HG03280 (cell line): Measurements from ENCODE around the gene GSE1.

Experiments
- ATAC-seq: cut with Tn5 transposase; IDR thresholded peaks from one replicate; pipeline ENCODE4 v1.9.1; 2021; ENCODE audit warnings: mild to moderate bottlenecking, moderate library complexity; ENCODE audit not compliant: unreplicated experiment

Gene GSE1

DNA sequence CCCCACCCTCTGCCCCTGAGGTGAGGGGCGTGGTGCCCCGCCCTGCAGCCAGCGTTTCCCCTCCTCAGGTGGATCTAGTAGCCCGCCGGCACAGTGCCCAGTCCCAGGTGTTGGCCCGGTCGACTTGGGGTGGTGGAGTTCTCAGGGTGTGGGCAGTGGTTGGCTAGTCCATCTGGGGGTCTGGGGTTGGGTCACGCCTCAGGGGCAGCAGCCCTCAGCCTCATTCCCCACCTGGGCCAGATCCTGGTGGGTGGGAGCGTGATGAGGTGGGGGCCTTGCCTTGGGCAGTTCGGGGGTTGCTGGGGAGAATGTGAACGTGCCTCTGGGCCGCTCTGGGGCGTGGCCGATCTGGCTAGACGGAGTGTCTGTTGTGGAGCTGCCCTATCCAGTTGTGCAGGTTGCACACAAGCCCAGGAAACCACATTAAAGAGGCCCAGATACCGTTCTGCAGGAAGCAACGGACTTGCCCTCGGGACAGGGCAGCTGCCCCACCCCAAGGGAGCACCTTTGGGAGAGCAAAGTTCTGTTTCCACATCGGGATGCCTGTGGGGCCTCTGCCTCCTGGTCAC is 32.0 kb downstream of the GSE1 start:
- ATAC-seq: no peak

DNA sequence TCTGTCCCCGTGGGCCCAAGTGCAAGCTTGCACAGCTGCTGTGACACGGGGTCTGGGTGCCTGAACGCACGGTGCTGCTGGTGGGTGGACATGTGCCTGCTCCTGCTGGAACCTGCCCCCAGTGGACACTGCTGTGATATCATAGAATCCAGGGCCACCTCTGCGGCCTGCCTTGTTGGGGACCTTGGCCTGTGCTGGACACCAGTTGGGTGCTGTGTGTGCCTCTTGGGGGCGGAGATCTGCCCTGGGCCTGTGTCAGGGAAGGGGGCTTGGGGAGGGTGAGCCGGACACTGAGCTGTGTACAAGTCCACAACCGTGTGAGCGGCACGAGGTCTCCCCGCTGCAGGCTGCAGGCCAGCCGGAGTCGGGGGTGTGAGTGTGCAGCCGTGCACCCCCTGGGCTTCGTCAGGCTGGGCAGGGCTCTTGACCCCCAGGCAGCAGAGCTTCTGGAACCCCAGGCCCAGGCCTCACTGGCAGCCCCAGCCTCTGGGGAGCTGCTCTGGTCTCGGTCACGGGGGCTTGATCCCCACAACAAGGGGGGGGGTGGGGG is 33.3 kb downstream of the GSE1 start:
- no peak for ATAC-seq

DNA sequence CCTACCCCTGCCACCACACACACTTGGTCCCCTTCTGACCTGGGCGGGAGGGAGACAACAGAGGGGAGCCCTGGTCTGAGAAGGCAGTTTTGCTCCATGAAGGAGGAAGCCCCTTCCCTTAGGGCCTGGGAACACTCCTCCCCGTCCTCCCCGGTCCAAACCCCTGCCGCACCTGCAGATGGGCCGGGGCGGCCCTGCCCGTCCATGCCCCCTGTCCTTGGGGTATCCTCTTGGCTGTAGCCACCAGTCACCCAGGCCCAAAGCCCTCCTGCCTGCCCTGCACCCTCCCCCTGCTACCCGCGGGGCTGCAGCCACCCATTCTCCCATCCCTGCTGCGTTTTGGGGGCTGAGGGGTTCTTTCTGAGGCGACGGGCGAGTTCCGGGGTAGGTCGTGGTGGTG is 33.9 kb downstream of the GSE1 start:
- no peak for ATAC-seq

DNA sequence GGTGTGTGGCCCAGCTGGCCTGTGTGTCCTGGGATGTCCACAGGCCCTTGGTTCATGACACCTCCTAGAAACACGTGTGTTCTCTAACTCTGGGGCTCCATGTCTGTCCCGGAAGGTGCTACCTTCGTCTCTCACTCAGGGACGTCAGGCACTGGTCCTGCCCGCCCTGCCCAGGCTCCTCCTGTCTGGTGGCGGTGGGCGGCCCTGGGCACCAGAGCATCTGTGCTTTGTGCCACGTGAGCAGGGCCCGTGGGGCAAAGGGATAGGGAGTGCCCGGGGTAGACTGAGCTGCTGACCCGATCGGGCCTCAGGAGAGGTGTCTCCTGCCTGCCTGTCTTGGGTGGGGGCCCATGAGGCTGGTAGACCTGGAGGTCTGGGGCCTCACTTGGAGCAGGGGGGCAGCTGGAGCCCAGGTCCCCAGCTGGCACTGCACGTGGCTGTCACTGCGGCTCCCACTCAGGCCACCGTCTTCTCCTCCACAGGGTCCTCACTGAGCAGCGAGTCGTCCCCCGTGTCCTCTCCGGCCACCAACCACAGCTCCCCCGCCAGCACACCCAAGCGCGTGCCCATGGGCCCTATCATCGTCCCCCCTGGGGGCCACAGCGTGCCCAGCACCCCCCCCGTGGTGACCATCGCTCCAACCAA is 35.1 kb downstream of the GSE1 start:
- no peak for ATAC-seq

DNA sequence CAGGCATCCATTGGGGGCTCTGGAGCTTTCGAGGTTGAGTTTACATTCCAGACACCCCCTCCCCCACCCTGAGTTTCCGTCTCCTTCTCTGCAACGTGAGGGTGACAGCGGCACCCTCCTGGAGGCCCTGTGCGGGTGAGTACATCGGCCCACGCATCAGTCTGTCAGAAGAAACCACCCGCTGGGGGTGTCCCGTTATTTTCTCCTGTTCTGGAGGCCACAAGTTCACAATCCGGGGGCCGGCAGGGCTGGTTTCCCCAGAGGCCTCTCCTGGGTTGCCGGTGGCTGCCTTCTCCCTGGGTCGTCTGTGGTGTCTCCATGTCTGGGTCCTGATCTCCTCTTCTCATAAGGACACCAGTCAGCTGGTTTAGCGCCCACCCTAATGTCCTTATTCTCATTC is 35.7 kb downstream of the GSE1 start:
- ATAC-seq: no peak

DNA sequence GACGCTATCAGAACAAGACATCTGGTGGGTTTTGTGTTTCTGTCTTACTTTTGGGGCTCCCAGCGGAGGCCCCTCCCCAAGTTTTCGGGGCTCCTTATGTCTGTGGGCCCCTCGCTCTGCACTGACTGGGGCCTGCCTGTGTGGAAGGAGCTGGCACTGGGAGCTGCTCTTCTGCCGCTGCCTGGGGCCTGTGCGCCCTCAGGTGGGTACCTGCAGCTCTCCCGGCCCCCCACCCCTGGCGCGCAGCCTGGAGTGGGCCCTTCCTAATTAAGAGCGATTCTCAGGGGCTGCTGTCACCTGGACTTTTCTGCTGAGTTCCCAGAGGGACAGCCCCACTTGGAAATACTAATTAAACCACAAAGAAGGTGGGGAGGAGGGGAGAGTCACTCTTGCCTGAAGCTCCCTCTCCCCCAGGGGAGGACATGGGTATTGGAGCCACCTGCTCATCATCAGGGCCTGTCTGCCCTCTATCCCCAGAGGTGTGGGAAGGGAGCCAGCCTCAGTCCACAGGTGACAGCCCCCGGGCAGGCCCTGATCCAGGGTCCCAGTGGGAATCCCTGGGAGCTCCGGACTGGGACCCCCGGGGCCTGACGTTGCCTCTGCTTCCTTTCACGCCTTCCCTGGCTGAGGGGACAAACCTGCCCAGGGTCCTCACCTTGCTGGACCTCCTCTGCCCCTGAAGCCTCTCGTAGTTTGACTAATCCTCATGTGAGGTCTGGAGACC is 36.5 kb downstream of the GSE1 start:
- no peak for ATAC-seq

DNA sequence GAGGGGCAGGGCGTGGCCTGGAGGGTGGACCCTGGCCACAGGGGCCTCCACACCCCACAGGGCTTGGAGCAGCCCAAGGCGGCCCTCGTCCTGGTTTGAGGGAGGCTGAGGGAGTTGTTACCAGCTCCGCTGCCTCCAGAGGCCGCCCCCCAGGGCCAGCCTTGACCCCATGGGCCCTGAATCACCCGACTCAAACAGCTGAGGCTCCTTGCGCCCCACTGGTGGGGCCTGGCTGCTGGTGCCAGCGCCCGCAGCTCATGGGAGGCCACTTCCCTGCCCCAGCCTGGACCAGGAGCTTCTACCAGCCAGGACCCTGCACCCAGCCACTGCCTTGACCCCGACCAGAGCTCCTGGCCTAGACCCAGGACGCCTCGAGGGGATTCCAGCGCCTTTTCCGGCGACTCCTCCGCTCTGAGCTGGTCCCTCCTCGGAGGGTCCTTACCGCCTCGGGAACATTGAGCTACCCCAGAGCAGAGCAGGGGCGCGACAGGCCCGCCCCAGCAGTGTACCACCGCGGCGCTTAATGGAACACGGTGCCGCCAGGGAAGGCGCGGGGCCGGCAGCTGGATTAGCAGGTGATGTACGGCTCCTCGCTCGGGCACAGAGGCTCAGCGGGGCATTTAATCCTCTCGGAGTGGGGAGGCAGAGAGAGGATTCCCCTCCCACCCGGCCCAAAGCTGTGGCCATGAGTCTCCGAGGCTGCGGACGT is 37.2 kb downstream of the GSE1 start:
- no peak for ATAC-seq

DNA sequence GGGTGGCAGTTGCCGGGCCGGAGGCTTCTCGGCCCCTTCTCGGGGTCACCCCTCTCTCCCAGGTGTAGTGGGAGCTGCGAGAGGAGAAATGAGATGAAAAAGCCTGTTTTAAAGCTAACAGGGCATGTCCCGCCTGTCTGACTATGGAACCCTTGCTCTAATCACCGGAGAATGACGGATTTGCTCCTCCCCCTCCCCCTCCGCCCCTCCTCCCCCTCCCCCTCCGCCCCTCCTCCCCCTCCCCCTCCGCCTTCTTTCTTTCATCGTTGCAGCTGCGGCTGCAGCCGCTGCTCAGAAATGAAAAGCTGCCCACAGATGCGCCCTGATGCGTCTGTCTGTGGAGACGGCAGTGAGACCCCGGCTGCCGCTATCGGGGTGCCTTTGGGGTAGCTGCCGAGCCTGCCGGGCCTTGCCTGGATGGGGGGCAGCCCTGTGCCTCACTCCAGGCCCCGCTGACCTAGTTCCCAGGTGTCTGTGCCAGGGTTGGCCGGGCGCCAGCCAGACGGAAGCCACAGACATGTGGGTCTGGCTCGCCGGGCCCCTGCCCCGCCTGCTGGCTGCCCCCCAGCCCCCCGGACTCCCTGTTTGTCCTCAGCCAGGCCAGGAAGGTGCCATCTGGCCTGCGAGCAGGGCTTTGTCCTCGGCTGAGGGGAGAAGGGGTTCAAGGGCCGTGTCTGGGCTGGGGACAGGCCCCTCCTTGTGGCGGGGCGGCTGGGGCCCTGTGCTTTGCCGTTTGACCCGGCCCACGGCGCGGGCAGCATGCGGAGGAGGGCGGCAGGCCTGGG is 37.9 kb downstream of the GSE1 start:
- ATAC-seq: no peak

DNA sequence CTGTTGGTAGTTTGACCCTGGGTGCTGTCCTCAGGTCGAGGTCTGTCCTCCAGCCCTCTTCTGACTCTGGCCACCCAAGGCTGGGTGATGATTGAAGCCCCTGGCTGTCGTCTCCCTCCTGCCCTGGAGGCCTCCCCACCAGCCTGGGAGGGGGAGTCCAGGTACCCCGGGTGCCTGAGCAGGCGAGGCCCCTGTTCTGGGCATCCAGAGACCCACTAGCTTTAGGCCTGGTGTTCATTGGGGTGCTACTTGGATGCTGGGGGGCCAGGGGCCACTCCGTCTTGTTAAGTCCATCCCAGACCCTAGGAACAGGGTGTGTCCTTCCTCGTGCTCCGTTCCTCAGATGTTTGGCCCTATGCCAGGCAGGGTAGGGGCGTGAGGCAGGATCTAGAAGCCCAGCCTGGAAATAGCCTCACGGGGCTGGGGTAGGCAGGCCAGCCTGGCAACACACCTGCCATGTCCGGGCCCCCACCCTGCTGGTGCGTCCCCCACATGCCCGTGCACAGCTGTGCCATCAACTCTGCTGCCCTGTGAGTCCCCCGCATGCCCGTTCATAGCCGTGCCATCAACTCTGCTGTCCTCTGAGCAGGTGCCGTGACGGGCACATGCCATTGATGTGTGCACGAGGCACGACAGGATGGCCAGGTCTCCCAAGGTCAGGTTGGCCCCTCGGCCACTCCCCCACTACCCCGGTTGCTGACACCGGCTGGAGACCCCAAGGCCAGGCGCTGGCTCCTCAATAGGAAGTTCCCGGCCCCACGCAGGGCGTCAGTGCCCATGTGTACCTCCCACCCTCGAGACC is 38.7 kb downstream of the GSE1 start:
- ATAC-seq: no peak

DNA sequence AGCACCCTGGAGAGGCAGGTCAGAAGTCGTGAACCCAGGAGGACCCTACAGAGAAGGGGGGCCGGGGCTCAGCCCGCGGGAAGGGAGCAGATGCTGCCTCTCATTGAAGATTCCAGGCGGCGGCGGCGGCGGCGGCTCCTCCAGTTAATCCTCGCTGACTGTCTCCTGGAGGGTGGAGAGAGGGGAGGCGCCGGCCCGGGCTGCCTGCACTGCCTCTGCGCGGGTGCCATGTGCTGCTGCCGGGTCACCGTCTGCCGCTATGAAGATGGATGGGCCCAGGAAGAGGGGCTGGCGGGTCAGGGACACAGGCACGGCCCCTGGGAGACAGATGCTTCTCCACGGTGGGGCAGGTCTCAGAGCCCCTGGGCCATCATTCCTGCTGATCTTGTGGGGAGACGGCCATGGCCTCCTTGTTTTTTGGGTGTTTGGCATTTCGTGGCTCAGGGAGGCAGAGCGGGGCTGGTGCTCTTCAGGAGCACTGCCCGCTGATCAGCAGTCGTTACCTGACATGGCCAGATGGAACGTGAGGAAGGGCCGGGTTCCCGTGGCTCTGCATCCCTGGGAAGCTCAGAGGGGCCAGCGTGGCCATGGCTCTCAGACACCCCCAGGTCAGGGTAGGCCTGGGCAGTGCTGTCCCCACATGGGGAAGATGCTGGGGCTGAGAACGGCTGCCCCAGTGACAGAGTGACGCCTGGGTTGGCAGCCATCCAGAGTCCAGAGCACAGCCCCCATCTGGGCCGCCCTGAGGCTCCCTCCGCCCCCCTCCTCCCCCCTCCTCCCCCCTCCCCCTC is 39.5 kb downstream of the GSE1 start:
- no peak for ATAC-seq

DNA sequence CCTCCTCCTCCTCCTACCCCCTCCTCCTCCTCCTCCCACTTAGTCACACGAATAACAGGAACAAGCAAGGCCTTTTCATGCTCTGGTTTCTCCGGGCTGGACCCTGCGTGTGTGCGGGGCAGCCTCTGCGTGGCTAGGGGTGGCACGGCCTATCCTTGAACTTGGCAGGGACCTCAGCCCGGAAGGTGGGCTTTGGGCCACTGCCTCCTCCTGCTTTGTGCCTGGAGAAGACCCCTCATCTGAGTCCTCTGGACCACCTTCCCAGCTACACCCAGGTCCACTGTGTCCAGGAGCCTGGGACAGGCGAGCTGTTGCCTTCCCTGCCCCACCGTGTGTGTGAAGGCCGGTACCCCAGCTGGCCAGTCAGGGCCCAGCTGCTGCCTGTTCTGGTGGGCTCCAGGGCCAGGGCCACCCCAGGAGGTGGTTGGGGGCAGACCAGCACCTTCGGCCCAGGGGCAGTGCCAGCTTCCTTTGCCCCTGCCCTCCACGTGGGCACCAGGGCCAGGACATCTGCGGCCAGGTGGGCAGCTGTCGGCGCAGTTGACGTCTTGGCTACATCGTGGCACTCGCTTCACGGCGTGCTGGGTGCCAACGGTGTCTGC is 40.3 kb downstream of the GSE1 start:
- no peak for ATAC-seq

DNA sequence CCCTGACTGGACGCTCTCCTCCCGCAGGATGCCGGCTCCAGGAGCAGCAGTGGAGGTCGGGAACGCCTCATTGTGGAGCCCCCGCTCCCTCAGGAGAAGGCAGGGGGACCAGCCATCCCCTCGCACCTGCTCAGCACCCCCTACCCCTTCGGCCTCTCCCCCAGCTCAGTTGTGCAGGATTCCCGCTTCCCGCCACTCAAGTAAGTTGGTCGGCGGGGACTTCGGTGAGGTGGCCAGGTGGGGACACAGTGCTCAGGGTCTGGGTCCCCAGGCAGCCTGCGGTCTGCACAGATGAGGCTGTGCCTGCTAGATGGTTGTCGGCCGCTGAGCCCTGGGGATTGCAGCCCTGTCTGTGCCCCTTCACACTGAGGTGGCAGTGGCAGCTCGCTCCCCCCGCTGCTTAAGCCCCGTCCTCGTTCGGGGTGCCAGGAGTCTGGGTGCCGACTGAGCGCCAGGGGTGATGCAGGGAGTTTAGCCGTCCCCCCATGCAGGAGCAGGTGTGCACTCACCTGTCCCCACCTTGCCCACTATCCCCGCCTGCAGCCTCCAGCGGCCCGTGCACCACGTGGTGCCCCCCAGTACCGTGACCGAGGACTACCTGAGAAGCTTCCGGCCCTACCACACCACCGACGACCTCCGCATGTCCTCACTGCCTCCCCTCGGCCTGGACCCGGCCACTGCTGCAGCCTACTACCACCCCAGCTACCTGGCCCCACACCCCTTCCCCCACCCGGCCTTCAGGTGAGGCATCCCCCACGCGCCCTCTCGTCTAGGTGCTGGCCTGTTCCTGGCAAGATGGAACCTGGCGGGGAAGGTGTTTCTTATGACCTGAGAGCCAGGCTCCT is 41.4 kb downstream of the GSE1 start:
- ATAC-seq: no peak

DNA sequence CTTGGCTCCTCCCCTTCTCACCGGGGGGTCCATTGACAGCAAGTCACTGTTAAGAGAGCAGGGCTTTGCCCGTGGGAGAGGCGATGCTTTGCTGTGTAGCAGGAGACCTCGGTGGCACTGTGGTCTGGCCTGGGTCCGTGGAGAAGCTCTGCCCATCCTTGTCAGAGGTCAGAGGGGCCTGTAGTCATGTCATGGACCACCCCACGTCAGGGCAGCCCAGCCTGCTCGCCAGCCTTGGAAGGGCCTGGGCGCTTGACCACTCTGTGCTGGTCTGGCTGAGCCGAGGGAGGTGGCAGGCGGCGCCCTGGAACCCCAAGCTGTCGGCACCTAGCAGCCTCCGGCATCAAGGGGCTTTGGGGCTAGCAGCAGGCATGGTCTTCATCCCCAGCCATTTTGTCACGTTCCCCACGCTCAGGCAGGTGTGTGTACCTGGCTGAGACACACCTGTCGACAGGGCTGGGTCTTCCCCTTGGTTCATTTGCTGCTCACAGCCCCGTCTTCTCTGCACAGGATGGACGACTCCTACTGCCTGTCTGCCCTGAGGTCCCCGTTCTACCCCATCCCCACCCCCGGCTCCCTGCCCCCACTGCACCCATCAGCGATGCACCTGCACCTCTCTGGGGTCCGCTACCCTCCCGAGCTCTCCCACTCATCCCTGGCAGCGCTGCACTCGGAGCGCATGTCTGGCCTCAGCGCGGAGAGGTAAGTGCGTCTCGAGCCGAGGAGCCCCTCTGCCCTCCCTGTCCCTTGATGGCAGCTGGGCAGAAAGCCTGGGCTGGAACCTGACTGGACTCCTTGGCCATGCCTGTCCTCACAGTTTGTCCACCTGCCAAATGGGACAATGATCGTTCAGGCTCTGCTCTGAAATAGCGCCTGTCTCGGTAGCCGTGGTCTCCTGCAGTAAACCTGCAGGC is 42.4 kb downstream of the GSE1 start:
- ATAC-seq: no peak

DNA sequence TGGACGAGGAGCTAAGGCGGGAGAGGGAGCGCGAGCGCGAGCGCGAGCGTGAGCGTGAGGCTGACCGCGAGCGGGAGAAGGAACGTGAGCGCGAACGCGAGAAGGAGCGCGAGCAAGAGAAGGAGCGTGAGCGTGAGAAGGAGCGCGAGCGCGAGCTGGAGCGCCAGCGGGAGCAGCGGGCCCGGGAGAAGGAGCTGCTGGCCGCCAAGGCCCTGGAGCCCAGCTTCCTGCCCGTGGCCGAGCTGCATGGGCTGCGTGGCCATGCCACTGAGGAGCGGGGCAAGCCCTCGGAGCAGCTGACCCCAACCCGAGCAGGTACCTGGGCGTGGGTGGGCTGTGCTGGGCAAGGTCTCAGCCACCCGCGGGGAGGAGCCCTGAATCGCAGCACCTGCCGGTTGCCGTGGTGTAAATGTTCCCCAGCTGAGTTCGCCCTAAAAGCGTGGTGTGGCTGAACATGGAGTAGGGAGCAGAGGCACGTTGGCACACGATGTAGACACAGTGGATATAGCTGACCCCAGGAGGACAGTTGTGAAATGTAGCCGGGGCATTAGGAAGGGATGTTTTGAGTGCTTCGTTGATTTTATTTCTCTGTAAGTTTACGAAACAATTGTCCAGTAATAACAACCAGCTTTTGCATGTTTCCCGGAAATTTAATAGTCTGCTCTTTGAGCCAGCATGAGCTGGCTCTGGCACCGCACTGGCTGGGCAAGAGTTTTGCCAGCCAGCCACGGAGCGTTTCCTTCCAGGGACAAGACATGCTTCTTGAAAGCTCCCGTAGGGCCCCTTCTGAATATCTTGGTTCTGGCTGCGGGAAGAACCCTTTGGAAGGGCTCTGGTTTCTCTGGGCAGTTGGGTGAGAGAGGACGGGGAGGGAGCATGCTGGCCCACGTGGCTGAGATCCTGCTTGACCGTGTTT is 43.5 kb downstream of the GSE1 start:
- ATAC-seq: no peak

DNA sequence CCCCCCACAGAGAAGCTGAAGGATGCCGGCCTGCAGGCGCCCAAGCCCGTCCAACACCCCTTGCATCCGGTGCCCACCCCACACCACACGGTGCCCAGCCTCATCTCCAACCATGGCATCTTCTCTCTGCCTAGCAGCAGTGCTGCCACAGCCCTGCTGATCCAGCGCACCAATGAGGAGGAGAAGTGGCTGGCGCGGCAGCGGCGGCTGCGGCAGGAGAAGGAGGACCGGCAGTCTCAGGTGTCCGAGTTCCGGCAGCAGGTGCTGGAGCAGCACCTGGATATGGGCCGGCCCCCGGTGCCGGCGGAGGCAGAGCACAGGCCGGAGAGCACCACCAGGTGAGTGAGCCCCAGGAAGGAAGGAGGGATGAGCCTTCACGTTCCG is 44.1 kb downstream of the GSE1 start:
- no peak for ATAC-seq

DNA sequence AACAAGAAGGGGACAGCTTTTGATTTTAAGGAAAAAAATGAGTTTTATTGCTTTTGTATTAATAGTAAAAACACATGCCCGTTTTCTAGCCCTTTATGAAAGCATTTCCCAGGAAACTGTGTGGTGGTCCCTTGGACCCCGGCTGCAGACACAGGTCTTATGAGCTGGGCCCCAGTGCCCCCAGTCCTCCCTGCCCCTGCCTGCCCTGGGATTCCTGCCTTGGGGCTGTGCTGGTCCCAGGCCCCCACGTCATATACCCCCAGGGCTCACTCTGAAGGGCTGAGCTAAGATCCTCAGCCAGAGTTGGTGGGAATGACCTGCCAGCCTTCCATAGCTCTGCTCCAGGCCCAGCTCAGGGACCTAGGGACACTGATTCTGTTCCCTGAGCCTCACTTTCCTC is 44.9 kb downstream of the GSE1 start:
- ATAC-seq: no peak
